Spinal cord (tissue), 10 donors: ENCODE results near the gene CMBL. TPM values are rescaled to one million over a fixed set of nuclear protein-coding genes. Genes with fewer than 3 reads are reported as not detected.
A peak's percentile ranks its signal among the peaks of the same experiment; 100 is the strongest.
"Not testable (repeated sequence)": the region's sequence is repeated elsewhere in the genome, so short reads cannot be mapped to it uniquely, and the experiment has no call there.

Experiments used
- DNase-seq, 6 donors: peaks; one replicate each; pipeline versions ENCODE4 v3.0.0 to v3.0.0-alpha.2; 2013 to 2015; ENCODE audit warnings: low spot score in 6 of 6, low read depth in 4 of 6
- H3K27ac ChIP-seq: one replicate; pipeline ENCODE4 v1.5.1; 2013; ENCODE audit warnings: low read depth, low read length, control low read depth
- H3K27me3 ChIP-seq: one replicate; pipeline ENCODE4 v1.6.1; 2013; ENCODE audit warnings: low read length; ENCODE audit not compliant: control insufficient read depth, insufficient read depth
- H3K36me3 ChIP-seq: one replicate; pipeline ENCODE4 v1.6.1; 2013; ENCODE audit warnings: low read length; ENCODE audit not compliant: control insufficient read depth, insufficient read depth
- H3K4me1 ChIP-seq: one replicate; pipeline ENCODE4 v1.6.1; 2013; ENCODE audit warnings: low read length; ENCODE audit not compliant: control insufficient read depth, insufficient read depth
- H3K4me3 ChIP-seq: one replicate; pipeline ENCODE4 v1.5.1; 2013; ENCODE audit warnings: low read depth, low read length, control low read depth
- H3K9me3 ChIP-seq: one replicate; pipeline ENCODE4 v1.6.1; 2013; ENCODE audit warnings: low read length; ENCODE audit not compliant: control insufficient read depth, insufficient read depth
- WGBS: methylation state at CpG from one replicate; pipeline ENCODE4 v1.1.5; 2013; ENCODE audit warnings: missing lambda C conversion rate; ENCODE audit not compliant: insufficient coverage; 5-methylcytosine and 5-hydroxymethylcytosine counted together
- polyA plus RNA-seq, 2 donors: library from polyadenylated mRNA; unstranded; fragments of 120-200 nt; gene quantifications; one replicate each; pipeline ENCODE4 v1.2.1, GENCODE V29; 2013; ENCODE audit not compliant: insufficient read length in 2 of 2
- total RNA-seq, 2 donors: library from RNA; depleted of rRNA in 1 of 2; stranded (reverse); fragments of 120-200 nt in 1 of 2; fragments of >200 nt in 1 of 2; gene quantifications; one replicate each; pipeline versions ENCODE4 v1.2.3 to v1.2.4, GENCODE V29; 2013 to 2014
- donor health status: healthy.

Gene CMBL
- total and polyA plus RNA-seq, 4 donors, result 25.3 to 67.1 (median 41.7) TPM

DNA sequence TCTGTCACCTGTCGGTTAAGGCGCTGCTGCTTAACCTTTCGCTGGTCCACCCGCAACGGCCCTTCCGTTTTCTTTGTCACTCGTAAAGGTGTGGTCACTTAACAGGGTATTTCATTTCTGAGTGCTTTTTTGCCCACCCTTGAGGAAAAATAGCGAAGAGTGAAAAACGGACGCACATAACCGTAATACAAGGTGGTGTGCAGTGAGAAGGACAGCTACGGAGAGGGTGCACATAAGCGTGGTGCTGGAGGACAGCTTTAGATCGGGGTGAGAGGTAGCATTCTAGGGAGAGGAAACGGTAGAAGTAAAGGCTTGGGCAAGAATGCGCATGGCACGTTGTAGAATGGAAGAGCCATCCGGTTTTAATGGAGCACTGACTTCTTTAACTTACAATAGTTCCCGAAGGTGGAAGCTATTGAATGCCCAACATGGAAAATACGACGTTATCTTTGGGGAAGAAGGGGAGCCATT lies 56.9 kb downstream of the CMBL start:
- peak in 2 of 6 donors; percentile 10 to 38 for DNase-seq
- no peaks in the 10 kb centered on the region for H3K27me3 ChIP-seq
- under 1% methylated on average over 19 of the region's 21 CpGs for WGBS
- no peaks in the 10 kb centered on the region for H3K9me3 ChIP-seq
- H3K36me3 ChIP-seq, result peaks cover 5% of the 10 kb centered on the region
- H3K4me1 ChIP-seq, result peaks cover 19% of the 10 kb centered on the region
- H3K4me3 ChIP-seq, result peak overlapping the region; percentile 99
- no peak overlapping the region for H3K27ac ChIP-seq

- WGBS, result 0% methylated on average over 62 of the region's 67 CpGs
- Histone ChIP-seq H3K27ac (peak within 1 kb of the TSS; percentile 85), H3K27me3 (no peaks in the 10 kb centered on the region), H3K4me3 (peak within 1 kb of the TSS; percentile 99), H3K36me3 (peaks cover 4% of the 10 kb centered on the region), H3K9me3 (no peaks in the 10 kb centered on the region), H3K4me1 (peaks cover 19% of the 10 kb centered on the region)
- DNase-seq, result peak; percentile 93 to 100 (median 96)
Measured at GRCh38 chr5:10249948-10250805, 57.5 kb downstream of the CMBL start, which contains the start of gene CCT5. Gene CCT5, plus strand, starts transcription at chr5:10250280. Its CDS starts 61 bp downstream, at chr5:10250341.

- H3K27ac ChIP-seq, result peak overlapping the region; percentile 85
- no peak for DNase-seq
- WGBS, result 68% methylated on average over 12 of the region's 29 CpGs
- H3K4me1 ChIP-seq, result peaks cover 19% of the 10 kb centered on the region
- no peaks in the 10 kb centered on the region for H3K9me3 ChIP-seq
- H3K27me3 ChIP-seq, result no peaks in the 10 kb centered on the region
- peak overlapping the region; percentile 99 for H3K4me3 ChIP-seq
- no peaks in the 10 kb centered on the region for H3K36me3 ChIP-seq
Measured at GRCh38 chr5:10248378-10249260, 59.1 kb downstream of the CMBL start.

GRCh38 chr5:10247217-10247616 lies 60.5 kb downstream of the CMBL start:
- H3K36me3 ChIP-seq, DNase-seq, H3K27me3 ChIP-seq, H3K9me3 ChIP-seq, H3K4me3 ChIP-seq, H3K27ac ChIP-seq: not testable (repeated sequence)
- H3K4me1 ChIP-seq, result peaks cover 12% of the 10 kb centered on the region
- 90% methylated on average over 4 of the region's 4 CpGs for WGBS

GRCh38 chr5:10246761-10247160 lies 60.9 kb downstream of the CMBL start:
- 86% methylated on average over 2 of the region's 3 CpGs for WGBS
- Histone ChIP-seq H3K9me3 (no peaks in the 10 kb centered on the region), H3K4me3 (no peak overlapping the region), H3K27ac (no peak overlapping the region), H3K36me3 (no peaks in the 10 kb centered on the region), H3K27me3 (no peaks in the 10 kb centered on the region), H3K4me1 (peaks cover 12% of the 10 kb centered on the region)
- no peak for DNase-seq

DNA sequence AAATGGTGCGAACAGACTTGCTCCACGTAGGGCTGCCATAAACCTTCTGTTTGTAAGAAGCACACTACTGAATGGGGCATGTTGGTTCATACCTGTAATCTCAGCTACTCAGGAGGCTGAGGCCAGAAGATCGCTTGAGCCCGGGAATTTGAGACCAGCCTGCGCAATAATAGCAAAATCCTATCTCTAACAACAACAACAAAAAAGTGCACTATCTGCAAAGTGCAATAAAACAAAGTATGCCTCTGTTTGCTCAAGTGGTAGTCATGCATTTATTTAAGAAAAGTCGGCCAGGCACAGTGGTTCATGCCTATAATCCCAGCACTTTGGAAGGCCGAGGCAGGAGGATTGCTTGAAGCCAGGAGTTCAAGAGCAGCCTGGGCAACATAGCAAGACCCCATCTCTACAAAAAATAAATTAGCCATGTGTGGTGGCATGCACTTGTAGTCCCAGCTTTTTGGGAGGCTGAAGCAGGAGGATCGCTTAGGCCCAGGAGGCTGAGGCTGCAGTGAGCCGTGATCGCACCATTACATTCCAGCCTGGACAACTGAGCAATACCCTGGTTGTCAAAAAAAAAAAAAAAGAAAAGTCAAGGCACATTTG lies 63.3 kb downstream of the CMBL start:
- H3K4me1 ChIP-seq, result peaks cover 7% of the 10 kb centered on the region
- H3K27me3 ChIP-seq, result no peaks in the 10 kb centered on the region
- no peaks in the 10 kb centered on the region for H3K9me3 ChIP-seq
- no peak overlapping the region for H3K4me3 ChIP-seq
- 98% methylated on average over 7 of the region's 10 CpGs for WGBS
- no peaks in the 10 kb centered on the region for H3K36me3 ChIP-seq
- DNase-seq, result no peak
- no peak overlapping the region for H3K27ac ChIP-seq

DNA sequence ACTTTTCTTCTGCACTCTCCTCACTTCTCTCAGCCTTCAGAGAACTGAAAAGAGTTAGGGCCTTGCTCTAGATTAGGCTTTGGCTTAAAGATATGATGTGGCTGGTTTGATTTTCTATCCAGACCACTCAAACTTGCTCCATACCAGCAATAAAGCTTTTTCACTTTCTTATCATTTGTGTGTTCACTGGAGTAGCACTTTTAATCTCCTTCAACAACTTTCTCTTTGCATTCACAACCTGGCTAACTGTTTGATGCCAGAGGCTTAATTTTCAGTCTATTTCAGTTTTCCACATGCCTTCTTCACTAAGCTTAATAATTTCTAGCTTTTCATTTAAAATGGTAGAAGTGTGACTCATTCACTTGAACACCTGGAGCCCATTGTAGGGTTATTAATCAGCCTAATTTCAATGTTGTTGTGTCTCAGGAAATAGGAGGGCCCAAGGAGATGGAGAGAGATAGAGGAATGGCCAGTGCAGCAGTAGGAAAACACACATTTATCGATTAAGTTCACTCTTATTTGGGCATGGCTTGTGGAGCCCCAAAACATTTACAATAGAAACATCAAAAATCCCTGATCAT lies 64.0 kb downstream of the CMBL start:
- no peak for DNase-seq
- Histone ChIP-seq H3K4me1 (peaks cover 2% of the 10 kb centered on the region), H3K27me3 (no peaks in the 10 kb centered on the region), H3K36me3 (no peaks in the 10 kb centered on the region), H3K9me3 (no peaks in the 10 kb centered on the region), H3K4me3 (no peak overlapping the region), H3K27ac (no peak overlapping the region)
- no CpG with 5 or more reads among the region's 1 CpG for WGBS

DNA sequence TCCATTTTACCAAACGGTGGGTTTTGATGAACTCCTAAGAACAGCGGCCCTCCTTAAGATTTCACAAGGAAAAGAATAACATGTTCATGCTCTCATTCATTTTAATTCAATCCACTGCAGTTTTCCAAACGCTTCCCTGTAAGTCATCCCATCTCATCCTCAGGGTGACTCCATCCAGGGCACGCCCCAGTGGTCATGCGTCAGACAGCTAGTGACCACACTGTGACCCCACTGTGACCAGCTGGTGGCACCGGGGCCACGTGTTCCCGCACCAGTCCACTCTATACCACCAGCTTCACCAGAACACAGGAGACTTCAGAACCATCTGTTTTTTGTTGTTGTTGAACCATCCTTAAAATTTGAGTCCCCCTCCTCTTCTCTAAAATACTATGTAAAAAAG lies 72.4 kb downstream of the CMBL start:
- Histone ChIP-seq H3K4me3 (no peak overlapping the region), H3K27ac (no peak overlapping the region), H3K36me3 (peaks cover 18% of the 10 kb centered on the region), H3K27me3 (no peaks in the 10 kb centered on the region), H3K4me1 (no peaks in the 10 kb centered on the region), H3K9me3 (no peaks in the 10 kb centered on the region)
- 81% methylated on average over 8 of the region's 8 CpGs for WGBS
- DNase-seq, result no peak

DNA sequence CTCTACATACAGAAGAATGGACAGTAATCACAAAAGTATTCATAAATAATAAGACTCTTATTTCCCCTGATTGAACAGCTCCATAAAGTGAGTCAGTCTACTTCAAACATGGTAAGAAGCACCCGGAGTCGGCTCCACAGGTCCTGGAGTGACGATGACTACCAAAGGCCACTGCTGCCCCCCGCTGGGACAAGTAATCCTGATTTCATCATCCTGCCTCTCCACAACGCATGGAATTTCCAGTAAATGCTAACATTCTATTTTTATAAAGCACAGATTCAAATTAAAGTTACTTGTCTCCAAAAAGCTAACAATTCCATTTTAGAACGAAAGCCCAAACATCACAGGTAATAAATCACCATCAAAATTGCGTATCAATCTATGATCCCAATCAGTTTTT lies 74.2 kb downstream of the CMBL start:
- WGBS, result 43% methylated on average over 6 of the region's 7 CpGs
- peaks cover 18% of the 10 kb centered on the region for H3K36me3 ChIP-seq

More for the DNA sequence above, 74.2 kb downstream of the CMBL start:
- Histone ChIP-seq H3K27ac (no peak overlapping the region), H3K4me1 (no peaks in the 10 kb centered on the region), H3K4me3 (no peak overlapping the region), H3K27me3 (no peaks in the 10 kb centered on the region), H3K9me3 (no peaks in the 10 kb centered on the region)
- DNase-seq, result peak in 5 of 6 donors; percentile 31 to 88 (median 43)
